KMS-11 (cell line): ENCODE measurements around the gene SLCO3A1.
"Not testable (repeated sequence)": the region's sequence is repeated elsewhere in the genome, so short reads cannot be mapped to it uniquely, and the experiment has no call there.

Experiments
- H2AFZ ChIP-seq: fragments of 200-600 bp; sonication (generic); 2 replicates; pipeline ENCODE4 v1.6.1; 2016; ENCODE audit warnings: antibody characterized with exemption, mixed run types, low read depth
- H3K27ac ChIP-seq: fragments of 200-600 bp; sonication (generic); 2 replicates; pipeline ENCODE4 v1.6.1; 2016; ENCODE audit warnings: mild to moderate bottlenecking, mixed run types
- H3K27me3 ChIP-seq: fragments of 200-600 bp; sonication (generic); 2 replicates; pipeline ENCODE4 v1.6.1; 2017; ENCODE audit warnings: mild to moderate bottlenecking, low read depth, mixed run types, moderate library complexity; ENCODE audit not compliant: insufficient read depth
- H3K36me3 ChIP-seq: fragments of 200-600 bp; sonication (generic); 2 replicates; pipeline ENCODE4 v1.6.1; 2017; ENCODE audit warnings: mild to moderate bottlenecking, mixed run types; ENCODE audit not compliant: insufficient read depth
- H3K4me1 ChIP-seq: fragments of 200-600 bp; sonication (generic); 2 replicates; pipeline ENCODE4 v1.6.1; 2016; ENCODE audit warnings: mild to moderate bottlenecking, low read depth, mixed run types; ENCODE audit not compliant: poor library complexity, severe bottlenecking
- H3K4me2 ChIP-seq: fragments of 200-600 bp; sonication (generic); 2 replicates; pipeline ENCODE4 v1.7.0; 2016; ENCODE audit warnings: mild to moderate bottlenecking, mixed run types
- H3K4me3 ChIP-seq: fragments of 200-600 bp; sonication (generic); IDR thresholded peaks from 2 replicates; pipeline ENCODE4 v1.6.1; 2017; ENCODE audit warnings: low read depth, low read length, mixed read lengths; ENCODE audit not compliant: insufficient read depth
- H3K79me2 ChIP-seq: fragments of 200-600 bp; sonication (generic); 2 replicates; pipeline ENCODE4 v1.6.1; 2016; ENCODE audit warnings: low read depth, mixed run types; ENCODE audit not compliant: insufficient read depth
- H3K9ac ChIP-seq: fragments of 200-600 bp; sonication (generic); 2 replicates; pipeline ENCODE4 v1.6.1; 2016; ENCODE audit warnings: mild to moderate bottlenecking, mixed run types
- H4K20me1 ChIP-seq: fragments of 200-600 bp; sonication (generic); 2 replicates; pipeline ENCODE4 v1.6.1; 2016; ENCODE audit warnings: mild to moderate bottlenecking, mixed run types; ENCODE audit not compliant: insufficient read depth
- TF ChIP-seq, protein P1 (sequence below): fragments of 200-600 bp; sonication (generic); conservative IDR thresholded peaks from 2 replicates; pipeline ENCODE4 v1.6.1; 2017; ENCODE audit warnings: low read depth, mild to moderate bottlenecking, antibody characterized with exemption, low read length, moderate library complexity, mixed read lengths

The SLCO3A1 gene

DNA sequence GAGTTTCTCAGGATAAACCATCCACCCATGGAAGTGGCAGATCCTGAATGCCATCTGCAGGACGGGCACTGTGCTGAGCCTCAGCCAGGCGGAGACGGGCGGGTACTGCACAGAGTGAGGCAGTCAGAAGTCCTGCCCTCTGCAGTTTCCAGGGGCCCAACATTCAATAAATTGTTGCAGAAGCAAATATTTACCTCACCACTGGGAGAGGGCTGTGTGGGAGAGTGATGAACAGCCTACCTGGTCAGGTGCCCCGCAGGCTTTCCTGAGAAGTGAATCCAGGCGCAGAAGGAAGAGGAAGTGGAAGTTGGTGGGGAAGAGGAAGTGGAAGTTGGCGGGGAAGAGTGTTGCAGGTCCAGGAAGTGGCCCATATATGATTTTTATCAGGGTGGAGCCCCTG is 100.8 kb downstream of the SLCO3A1 start:
- Histone ChIP-seq H3K79me2 (no peaks in the 10 kb centered on the region), H2AFZ (no peak overlapping the region), H3K4me1 (peaks cover 43% of the 10 kb centered on the region), H3K27me3 (no peaks in the 10 kb centered on the region), H3K4me2 (no peak overlapping the region), H3K9ac (no peak overlapping the region), H3K27ac (no peak overlapping the region), H3K36me3 (no peaks in the 10 kb centered on the region), H4K20me1 (no peaks in the 10 kb centered on the region), H3K4me3 (no peak overlapping the region)
- TF ChIP-seq, protein P1, sequence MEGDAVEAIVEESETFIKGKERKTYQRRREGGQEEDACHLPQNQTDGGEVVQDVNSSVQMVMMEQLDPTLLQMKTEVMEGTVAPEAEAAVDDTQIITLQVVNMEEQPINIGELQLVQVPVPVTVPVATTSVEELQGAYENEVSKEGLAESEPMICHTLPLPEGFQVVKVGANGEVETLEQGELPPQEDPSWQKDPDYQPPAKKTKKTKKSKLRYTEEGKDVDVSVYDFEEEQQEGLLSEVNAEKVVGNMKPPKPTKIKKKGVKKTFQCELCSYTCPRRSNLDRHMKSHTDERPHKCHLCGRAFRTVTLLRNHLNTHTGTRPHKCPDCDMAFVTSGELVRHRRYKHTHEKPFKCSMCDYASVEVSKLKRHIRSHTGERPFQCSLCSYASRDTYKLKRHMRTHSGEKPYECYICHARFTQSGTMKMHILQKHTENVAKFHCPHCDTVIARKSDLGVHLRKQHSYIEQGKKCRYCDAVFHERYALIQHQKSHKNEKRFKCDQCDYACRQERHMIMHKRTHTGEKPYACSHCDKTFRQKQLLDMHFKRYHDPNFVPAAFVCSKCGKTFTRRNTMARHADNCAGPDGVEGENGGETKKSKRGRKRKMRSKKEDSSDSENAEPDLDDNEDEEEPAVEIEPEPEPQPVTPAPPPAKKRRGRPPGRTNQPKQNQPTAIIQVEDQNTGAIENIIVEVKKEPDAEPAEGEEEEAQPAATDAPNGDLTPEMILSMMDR, result no peak

DNA sequence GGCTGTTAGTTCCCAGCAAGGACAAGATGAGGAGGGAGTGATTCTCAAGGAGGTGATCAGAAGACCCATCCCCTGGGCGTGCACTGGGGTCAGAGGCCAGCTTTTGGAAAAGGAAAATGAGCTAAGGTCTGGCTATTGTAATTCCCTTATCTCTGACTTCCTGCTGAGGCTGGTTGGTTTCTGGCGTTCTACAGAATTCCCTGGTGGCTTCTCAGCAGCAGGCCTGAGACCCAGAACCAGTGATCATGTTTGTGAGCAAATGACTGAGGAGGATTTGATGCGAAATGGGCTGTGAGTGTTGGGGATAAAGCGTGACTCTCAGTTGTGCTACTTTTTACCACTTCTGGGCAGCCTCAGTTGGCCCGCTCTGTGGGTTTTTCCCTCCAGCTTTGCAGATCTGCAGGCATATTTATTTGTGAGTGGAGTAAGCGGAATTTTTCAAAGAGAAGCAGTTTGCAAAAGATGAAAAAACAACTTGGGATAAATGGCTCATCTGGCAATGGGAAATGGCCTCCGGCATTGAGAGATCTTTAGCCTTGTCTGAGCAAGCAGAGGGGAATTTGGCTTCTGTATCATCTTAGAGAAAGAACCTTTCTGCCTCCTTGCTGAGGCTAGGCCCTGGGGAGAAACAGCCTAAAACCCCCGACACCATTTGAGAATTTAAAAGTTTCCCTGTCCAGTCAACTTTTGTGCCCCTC is 102.7 kb downstream of the SLCO3A1 start:
- H3K27me3 ChIP-seq, result no peaks in the 10 kb centered on the region

DNA sequence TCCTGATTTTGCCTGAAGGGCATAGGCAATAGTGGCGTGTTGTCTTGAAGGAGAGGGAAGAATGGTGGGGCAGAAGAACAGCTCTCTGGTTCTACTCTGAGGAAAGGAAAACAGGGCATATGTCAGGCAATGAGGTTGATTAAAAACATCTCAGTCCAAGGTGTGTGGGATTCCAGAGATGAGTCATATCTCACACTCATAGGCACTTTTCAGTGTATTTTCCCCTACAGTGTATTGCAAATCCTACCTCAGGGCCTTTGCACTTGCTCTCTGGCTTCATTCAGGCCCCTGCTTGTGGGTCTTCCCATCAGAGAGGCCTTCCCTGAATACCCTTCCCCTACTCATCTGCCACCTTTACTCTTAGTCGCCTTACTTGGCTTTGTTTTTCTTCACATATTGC is 107.8 kb downstream of the SLCO3A1 start:
- Histone ChIP-seq H3K9ac (no peak overlapping the region), H3K27ac (no peak overlapping the region), H2AFZ (no peak overlapping the region), H3K4me2 (no peak overlapping the region), H3K36me3 (no peaks in the 10 kb centered on the region), H4K20me1 (no peaks in the 10 kb centered on the region), H3K4me1 (no peaks in the 10 kb centered on the region), H3K79me2 (no peaks in the 10 kb centered on the region), H3K27me3 (no peaks in the 10 kb centered on the region), H3K4me3 (no peak overlapping the region)
- TF ChIP-seq, protein P1, result no peak

More for the DNA sequence above, 102.7 kb downstream of the SLCO3A1 start:
- H3K9ac ChIP-seq, result no peak overlapping the region
- H3K36me3 ChIP-seq, result no peaks in the 10 kb centered on the region
- no peaks in the 10 kb centered on the region for H3K79me2 ChIP-seq
- no peaks in the 10 kb centered on the region for H4K20me1 ChIP-seq
- no peak overlapping the region for H3K4me2 ChIP-seq
- H2AFZ ChIP-seq, result no peak overlapping the region
- H3K4me1 ChIP-seq, result peaks cover 28% of the 10 kb centered on the region
- TF ChIP-seq, protein P1, result no peak
- H3K27ac ChIP-seq, result no peak overlapping the region
- no peak overlapping the region for H3K4me3 ChIP-seq

DNA sequence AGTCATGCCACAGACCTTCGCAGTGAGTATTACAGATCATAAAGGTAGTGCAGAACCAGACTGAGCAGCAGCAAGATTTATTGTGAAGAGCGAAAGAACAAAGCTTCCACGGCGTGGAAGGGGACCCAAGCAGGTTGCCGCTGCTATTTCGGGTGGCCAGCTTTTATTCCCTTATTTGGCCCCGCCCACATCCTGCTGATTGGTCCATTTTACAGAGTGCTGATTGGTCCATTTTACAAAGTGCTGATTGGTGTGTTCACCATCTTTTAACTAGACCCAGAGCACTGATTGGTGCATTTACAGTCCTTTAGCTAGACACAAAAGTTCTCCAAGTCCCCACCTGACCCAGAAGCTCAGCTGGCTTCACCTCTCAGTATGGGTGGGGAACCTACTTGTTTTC is 110.2 kb downstream of the SLCO3A1 start:
- not testable (repeated sequence) for H3K4me1 ChIP-seq, H4K20me1 ChIP-seq, H3K27me3 ChIP-seq, H3K4me3 ChIP-seq, H3K36me3 ChIP-seq, H3K27ac ChIP-seq, H3K4me2 ChIP-seq, H2AFZ ChIP-seq, H3K9ac ChIP-seq, H3K79me2 ChIP-seq

DNA sequence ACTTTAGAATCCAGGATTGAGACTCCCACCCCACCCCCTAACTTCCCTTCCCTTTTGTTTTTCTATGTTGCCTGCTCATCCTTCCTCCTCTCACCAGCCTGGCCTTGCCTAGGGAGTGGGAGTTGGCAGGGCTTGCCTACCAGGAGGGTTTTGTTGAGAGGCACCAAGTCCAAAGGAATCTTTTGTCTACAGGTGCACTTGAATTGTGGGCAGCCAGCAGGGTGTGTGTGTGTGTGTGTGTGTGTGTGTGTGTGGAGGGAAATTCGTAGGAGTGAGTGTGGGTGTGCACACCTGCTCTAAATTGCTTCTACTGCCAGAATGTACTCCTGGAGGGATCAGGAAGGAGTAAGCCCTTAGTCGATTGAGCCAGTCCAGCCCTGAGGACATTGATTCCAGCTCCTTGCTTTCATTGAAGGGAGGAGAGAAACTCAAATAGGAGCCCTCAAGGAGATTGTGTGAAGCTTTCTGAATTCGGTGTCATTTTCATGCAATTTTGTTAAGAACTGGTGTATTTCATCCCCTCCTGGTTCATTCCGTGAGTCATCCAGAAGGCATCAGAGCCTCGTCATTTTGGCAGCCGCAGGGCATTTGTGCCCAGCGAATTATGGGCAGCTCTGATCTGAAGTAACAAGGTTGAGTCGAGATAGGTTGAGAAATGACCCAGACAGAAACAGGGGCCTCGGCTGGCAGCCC is 112.1 kb downstream of the SLCO3A1 start:
- no peaks in the 10 kb centered on the region for H3K79me2 ChIP-seq
- no peaks in the 10 kb centered on the region for H3K36me3 ChIP-seq
- TF ChIP-seq, protein P1, result no peak
- no peak overlapping the region for H3K4me2 ChIP-seq
- no peak overlapping the region for H3K4me3 ChIP-seq
- no peak overlapping the region for H3K9ac ChIP-seq
- H3K27me3 ChIP-seq, result no peaks in the 10 kb centered on the region
- no peak overlapping the region for H3K27ac ChIP-seq
- no peaks in the 10 kb centered on the region for H4K20me1 ChIP-seq
- no peaks in the 10 kb centered on the region for H3K4me1 ChIP-seq
- H2AFZ ChIP-seq, result no peak overlapping the region
